Mucosa of descending colon (tissue), 3 donors: Measurements from ENCODE around the gene VDR. TPM values are rescaled to one million over a fixed set of nuclear protein-coding genes. Genes with fewer than 3 reads are reported as not detected.

ENCODE experiments used
- ATAC-seq: fragments of 200-7000 bp; cut with Tn5 transposase; one replicate; pipeline ENCODE4 v1.9.1; 2020; ENCODE audit warnings: mild to moderate bottlenecking, moderate library complexity
- DNase-seq, 3 donors: peaks; one replicate each; pipeline ENCODE4 v3.0.0-alpha.2; 2020
- H3K36me3 ChIP-seq: fragments of 200-600 bp; one replicate; pipeline ENCODE4 v1.8.0; 2021; ENCODE audit warnings: low read depth, mild to moderate bottlenecking
- H3K4me1 ChIP-seq: fragments of 200-600 bp; one replicate; pipeline ENCODE4 v1.8.0; 2021; ENCODE audit warnings: low read depth, mild to moderate bottlenecking
- H3K4me3 ChIP-seq: fragments of 200-600 bp; one replicate; pipeline ENCODE4 v1.8.0; 2021; ENCODE audit warnings: mild to moderate bottlenecking
- H3K9me3 ChIP-seq: fragments of 200-600 bp; one replicate; pipeline ENCODE4 v1.8.0; 2021; ENCODE audit warnings: mild to moderate bottlenecking
- CTCF ChIP-seq: fragments of 200-600 bp; IDR thresholded peaks from one replicate; pipeline ENCODE4 v1.8.0; 2022; ENCODE audit warnings: antibody characterized with exemption, mild to moderate bottlenecking
- intact Hi-C, 2 donors: fragments of 100-400 bp; cut with DNase I in 1 of 2; cut with micrococcal nuclease in 1 of 2; formaldehyde crosslinking; loops; one replicate each; pipeline versions ENCODE4 v1.11.0 to v1.11.1; 2022; cut with DNase I, micrococcal nuclease
- total RNA-seq, 3 donors: library from RNA; stranded (reverse); fragmentation: NEBNext Ultra II Directional in 2 of 3; extraction: Animal tissue kit (Norgen Biotek cat#: 25700) in 2 of 3; gene quantifications; one replicate each; pipeline versions ENCODE4 v1.2.1 to v1.2.4, GENCODE V29; 2021 to 2023
- donor health status: DM: no; HTN: no; CAD: no; lungs with moderate emphysema.
- donor health status: DM: no; HTN: no; CAD: no.
- donor health status: DM: no; HTN: yes; CAD: no.

Gene VDR
- total RNA-seq, 3 donors from 2014 or later: 69.5 to 175 (median 162) TPM

GRCh38 chr12:47881051-47881450 lies 23.7 kb downstream of the VDR start:
- intact Hi-C loops: no loop called here
- peaks cover 20% of the 10 kb centered on the region for H3K4me1 ChIP-seq
- DNase-seq (no peak), ATAC-seq (no peak)
- H3K4me3 ChIP-seq: no peak overlapping the region
- no peaks in the 10 kb centered on the region for H3K36me3 ChIP-seq
- no peak for TF ChIP-seq CTCF
- H3K9me3 ChIP-seq: no peaks in the 10 kb centered on the region

GRCh38 chr12:47878918-47879481 lies 25.8 kb downstream of the VDR start:
- no peak for ATAC-seq
- Histone ChIP-seq H3K4me3 (no peak overlapping the region), H3K4me1 (peaks cover 14% of the 10 kb centered on the region), H3K9me3 (no peaks in the 10 kb centered on the region), H3K36me3 (no peaks in the 10 kb centered on the region)
- TF ChIP-seq CTCF: no peak
- DNase-seq: no peak
- intact Hi-C loops: no loop called here

GRCh38 chr12:47878293-47878917 lies 26.4 kb downstream of the VDR start:
- no peaks in the 10 kb centered on the region for H3K9me3 ChIP-seq
- intact Hi-C loops: no loop called here
- no peak for TF ChIP-seq CTCF
- no peak for DNase-seq
- no peak for ATAC-seq
- peaks cover 8% of the 10 kb centered on the region for H3K4me1 ChIP-seq
- H3K4me3 ChIP-seq: no peak overlapping the region
- no peaks in the 10 kb centered on the region for H3K36me3 ChIP-seq

GRCh38 chr12:47877081-47877480 lies 27.7 kb downstream of the VDR start:
- no peak for DNase-seq
- Histone ChIP-seq H3K36me3 (no peaks in the 10 kb centered on the region), H3K4me1 (peaks cover 2% of the 10 kb centered on the region), H3K4me3 (no peak overlapping the region), H3K9me3 (no peaks in the 10 kb centered on the region)
- intact Hi-C loops: no loop called here
- TF ChIP-seq CTCF: no peak
- no peak for ATAC-seq

- Histone ChIP-seq H3K4me3 (no peak overlapping the region), H3K4me1 (no peaks in the 10 kb centered on the region), H3K9me3 (no peaks in the 10 kb centered on the region), H3K36me3 (no peaks in the 10 kb centered on the region)
- intact Hi-C loops: no loop called here
- no peak for TF ChIP-seq CTCF
- DNase-seq (no peak), ATAC-seq (no peak)
Observed at GRCh38 chr12:47876440-47876960, 28.3 kb downstream of the VDR start.
